ENCODE results near the gene KCNT2.
"Not testable (repeated sequence)": the region's sequence is repeated elsewhere in the genome, so short reads cannot be mapped to it uniquely, and the experiment has no call there.

Gene KCNT2

GRCh38 chr1:196517193-196517592 is 91.0 kb downstream of the KCNT2 start:
- in situ Hi-C loops (cut with MboI; ENCODE audit: low sequenced_read_pairs): no loop called here

GRCh38 chr1:196516373-196516772 is 91.9 kb downstream of the KCNT2 start:
- in situ Hi-C loops (cut with MboI; ENCODE audit: low sequenced_read_pairs): no loop called here

DNA sequence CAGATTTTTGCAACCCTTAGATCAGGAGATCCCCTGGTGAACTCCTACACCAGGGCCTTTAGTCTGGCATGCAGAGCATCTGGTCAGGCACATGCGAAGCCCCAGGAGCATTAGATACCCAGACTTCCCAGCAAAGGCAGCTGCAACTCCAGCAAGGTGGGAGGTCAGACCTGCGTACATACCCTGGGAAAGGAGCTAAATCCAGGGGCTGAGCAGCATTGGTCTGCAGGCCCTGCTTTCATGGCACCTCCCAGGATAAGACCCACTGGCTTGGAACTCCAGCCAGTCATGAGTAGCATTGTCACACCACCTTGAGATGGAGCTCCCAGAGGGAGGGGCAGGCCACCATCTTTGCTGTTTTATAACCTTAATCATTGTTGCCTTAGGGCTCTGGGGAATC is 92.3 kb downstream of the KCNT2 start:
- in situ Hi-C loops (cut with MboI; ENCODE audit: low sequenced_read_pairs): no loop called here

- in situ Hi-C loops (cut with MboI; ENCODE audit: low sequenced_read_pairs): no loop called here
Measured at GRCh38 chr1:196513821-196514220, 94.4 kb downstream of the KCNT2 start.

DNA sequence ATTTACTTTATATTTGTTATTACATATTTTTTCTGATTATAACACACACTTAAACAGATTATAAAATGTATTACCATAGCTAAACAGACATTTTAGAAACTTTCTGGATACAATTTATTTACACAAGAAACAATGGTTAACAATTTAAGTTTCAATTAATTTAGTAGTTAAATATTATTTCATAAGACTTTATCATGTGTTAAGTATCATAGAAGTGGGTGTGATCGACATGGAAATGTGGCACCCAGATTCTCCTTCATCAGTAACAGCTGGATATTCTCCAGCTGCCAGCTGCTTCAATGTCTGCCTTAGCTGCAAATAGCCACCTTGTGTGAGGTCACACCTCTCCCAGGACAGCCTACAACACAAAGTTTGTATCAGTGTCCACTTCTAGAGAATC is 97.8 kb downstream of the KCNT2 start:
- in situ Hi-C loops (cut with MboI; ENCODE audit: low sequenced_read_pairs): no loop called here

DNA sequence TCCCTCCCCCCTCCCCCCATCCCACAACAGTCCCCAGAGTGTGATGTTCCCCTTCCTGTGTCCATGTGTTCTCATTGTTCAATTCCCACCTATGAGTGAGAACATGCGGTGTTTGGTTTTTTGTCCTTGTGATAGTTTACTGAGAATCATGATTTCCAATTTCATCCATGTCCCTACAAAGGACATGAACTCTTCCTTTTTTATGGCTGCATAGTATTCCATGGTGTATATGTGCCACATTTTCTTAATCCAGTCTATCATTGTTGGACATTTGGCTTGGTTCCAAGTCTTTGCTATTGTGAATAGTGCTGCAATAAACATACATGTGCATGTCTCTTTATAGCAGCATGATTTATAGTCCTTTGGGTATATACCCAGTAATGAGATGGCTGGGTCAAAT is 104.0 kb downstream of the KCNT2 start:
- in situ Hi-C loops (cut with MboI; ENCODE audit: low sequenced_read_pairs): not testable (repeated sequence)

DNA sequence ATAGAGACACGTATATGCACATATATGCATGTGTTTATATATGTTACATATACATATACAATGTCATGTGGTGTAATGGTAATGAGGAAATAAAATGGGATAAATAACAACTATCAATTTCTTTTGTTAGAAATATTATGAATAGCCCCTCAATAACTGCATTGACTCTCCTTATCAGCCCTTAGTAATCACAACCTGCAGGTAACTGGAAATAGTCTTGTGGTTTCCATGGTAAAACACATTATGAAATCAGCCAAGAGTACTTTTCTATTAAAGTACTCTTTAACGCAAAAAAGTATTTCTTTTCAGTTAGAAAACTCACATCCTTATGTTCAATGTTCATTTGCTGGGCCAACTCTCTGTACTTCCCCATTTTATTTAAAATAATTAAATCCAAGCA is 105.8 kb downstream of the KCNT2 start:
- in situ Hi-C loops (cut with MboI; ENCODE audit: low sequenced_read_pairs): no loop called here

- in situ Hi-C loops (cut with MboI; ENCODE audit: low sequenced_read_pairs): no loop called here
Measured at GRCh38 chr1:196501760-196502428, 106.3 kb downstream of the KCNT2 start.

GRCh38 chr1:196497817-196498216 is 110.4 kb downstream of the KCNT2 start:
- in situ Hi-C loops (cut with MboI; ENCODE audit: low sequenced_read_pairs): no loop called here

DNA sequence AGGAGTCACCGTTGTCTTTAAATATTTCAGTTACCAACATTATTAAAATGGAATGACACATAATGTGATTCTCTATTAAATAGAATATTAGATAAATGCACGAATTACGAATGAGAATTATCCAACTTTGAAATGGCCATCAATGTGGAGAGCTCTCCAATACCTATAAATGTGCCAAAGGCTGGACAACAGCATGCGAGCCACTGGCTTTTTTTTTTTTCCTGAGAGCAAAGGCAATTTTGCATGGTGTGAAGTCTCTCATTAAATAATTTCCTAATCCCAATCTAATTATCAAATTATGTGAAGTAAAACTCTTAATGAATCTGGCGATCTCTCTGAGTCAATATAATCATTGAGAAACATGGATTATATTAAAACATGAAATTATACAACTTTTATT is 113.5 kb downstream of the KCNT2 start:
- in situ Hi-C loops (cut with MboI; ENCODE audit: low sequenced_read_pairs): no loop called here

DNA sequence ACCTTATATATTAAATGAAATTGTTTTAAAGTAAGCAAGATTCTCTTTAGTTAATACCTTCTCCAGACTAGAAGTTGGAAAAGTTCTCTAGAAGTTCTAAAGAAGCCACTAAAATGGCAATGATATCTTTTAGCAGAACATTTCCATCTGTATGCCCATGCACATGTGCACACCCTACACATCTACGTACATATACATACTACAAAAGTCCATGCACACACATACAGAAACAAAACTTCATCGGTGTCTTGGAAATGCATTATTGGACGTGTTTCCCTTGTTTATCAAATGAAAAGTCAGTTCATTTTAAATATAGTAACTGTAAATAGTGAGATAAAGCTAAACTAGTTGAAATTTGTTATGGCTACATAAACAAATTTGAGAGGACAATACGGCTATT is 114.4 kb downstream of the KCNT2 start:
- in situ Hi-C loops (cut with MboI; ENCODE audit: low sequenced_read_pairs): no loop called here

GRCh38 chr1:196488579-196488978 is 119.7 kb downstream of the KCNT2 start:
- in situ Hi-C loops (cut with MboI; ENCODE audit: low sequenced_read_pairs): no loop called here

DNA sequence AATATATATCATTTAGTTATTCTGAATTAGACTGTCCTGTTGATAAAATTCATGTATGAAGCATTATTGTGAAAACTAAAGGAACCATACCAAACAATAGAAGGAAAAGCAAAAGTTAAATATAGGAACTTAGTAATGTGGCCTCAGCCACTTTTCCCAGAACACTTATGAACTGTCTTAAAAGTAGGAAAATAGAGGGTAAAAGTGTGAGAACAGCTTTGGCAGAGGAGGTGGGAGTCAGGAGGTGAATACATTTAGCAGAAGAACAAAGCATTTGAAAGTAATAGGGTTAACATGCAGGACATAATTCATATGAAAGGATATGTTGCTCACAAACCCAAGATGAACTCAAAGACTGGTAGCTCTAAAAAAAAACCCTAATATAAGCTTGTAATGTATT is 121.9 kb downstream of the KCNT2 start:
- in situ Hi-C loops (cut with MboI; ENCODE audit: low sequenced_read_pairs): no loop called here

DNA sequence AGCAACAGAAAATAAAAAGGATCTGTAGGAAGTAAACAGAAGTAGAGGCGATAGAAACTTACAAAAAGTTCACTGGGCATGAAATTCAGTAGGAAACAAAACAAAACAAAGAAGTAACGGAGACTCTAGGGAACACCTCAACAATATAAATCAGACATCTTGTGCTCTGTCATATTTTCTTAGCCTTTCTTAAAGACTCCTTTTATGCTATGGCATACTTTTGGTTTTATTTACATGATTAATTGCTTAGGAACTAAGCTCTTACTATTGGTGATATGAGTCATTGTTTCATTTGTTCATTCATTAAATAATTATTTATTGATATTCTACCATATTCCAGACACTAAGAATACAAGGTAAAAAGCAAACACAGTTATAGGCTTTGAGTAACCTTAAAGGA is 126.6 kb downstream of the KCNT2 start:
- in situ Hi-C loops (cut with MboI; ENCODE audit: low sequenced_read_pairs): no loop called here

- in situ Hi-C loops (cut with MboI; ENCODE audit: low sequenced_read_pairs): no loop called here
Measured at GRCh38 chr1:196477262-196477661, 131.0 kb downstream of the KCNT2 start.

DNA sequence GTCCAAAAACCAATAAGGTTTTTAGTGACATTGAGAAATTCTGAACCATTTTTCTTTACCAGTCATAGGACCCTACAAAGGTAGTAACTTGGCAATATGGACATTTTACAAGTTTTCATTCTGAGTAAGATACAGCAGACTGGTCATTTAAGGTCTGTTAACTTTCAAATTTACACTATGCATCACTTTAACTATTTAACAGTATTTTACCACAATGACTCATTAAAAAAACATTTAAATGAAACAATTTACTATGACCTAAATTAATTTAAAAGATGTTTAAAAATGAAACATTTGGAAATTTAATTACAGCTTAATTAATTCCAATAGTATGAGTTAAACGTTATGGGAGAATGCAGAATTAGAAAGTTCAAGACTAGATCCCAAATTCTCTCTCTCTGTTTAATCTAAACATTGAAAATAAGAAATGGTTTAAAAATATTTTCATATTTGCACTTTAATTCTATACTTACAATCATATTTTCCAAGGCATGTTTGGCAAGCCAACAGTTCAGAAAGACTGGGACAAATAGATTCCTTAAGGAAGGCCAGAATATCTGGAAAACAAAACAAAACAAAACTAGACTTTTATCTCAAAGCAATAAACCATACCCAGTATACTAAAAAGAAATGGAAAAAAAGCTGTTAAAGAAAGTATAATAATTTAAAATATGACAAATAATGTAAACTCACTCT is 140.9 kb downstream of the KCNT2 start:
- in situ Hi-C loops (cut with MboI; ENCODE audit: low sequenced_read_pairs): no loop called here

DNA sequence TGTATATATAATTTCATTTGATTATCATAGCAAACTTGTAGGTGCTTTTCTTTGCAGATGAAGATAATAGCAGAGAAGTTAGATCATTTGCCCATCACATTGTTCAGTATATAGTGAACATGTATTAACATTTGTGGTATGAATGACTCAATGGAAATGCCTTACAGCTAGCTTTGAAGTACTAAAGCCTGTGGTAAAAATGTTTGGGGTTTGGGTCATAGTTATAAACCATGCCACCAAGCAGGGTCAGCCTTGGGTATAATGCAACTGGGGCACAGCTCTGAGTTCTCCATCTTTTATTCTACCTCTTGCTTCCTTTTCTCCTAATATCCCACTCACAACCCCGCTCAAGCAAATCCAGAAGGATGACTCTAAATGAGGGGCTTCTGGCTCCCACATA is 141.6 kb downstream of the KCNT2 start:
- in situ Hi-C loops (cut with MboI; ENCODE audit: low sequenced_read_pairs): no loop called here

- in situ Hi-C loops (cut with MboI; ENCODE audit: low sequenced_read_pairs): no loop called here
Measured at GRCh38 chr1:196466166-196466565, 142.1 kb downstream of the KCNT2 start.

DNA sequence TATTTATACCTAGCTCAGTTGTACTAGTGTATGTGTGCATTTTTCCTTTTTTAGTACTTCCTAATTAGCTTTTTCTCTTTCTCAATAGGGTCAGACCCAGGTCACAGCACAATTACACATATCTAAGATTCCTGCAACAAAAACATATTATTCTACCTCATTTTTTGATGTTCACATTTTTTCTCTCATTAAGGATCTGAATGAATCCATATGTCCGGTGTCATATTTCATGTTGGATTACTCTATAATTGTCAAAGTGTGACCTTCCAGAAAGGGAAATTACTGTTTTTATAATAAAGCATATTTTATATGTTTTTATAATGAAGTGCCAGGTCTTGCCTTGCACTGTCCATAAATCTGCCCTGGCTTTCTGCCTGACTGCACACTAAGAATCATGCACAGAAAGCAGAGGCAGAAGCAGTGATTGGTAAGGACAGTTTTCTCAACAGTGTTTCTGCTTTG is 143.7 kb downstream of the KCNT2 start:
- in situ Hi-C loops (cut with MboI; ENCODE audit: low sequenced_read_pairs): no loop called here

- in situ Hi-C loops (cut with MboI; ENCODE audit: low sequenced_read_pairs): no loop called here
Measured at GRCh38 chr1:196462086-196462485, 146.2 kb downstream of the KCNT2 start.

DNA sequence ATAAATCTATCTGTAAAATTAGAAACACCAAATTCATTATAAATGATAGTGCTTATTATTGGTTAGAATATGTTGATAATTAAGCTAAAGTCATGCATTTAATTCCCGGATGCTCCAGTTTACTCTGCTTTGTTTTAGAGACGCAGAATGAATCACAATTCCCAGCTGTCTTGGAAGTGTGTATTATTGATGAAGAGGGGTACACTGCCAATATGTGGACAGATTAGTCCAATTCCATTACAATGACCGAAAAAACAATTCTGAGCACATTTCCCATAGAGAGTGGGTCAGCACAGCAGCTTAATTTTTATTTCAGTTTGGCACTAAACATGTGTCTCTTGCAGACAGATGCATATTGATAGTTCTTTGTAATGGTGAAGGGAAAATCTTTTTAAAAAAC is 146.7 kb downstream of the KCNT2 start:
- in situ Hi-C loops (cut with MboI; ENCODE audit: low sequenced_read_pairs): no loop called here

- in situ Hi-C loops (cut with MboI; ENCODE audit: low sequenced_read_pairs): no loop called here
Measured at GRCh38 chr1:196459383-196459782, 148.9 kb downstream of the KCNT2 start.

DNA sequence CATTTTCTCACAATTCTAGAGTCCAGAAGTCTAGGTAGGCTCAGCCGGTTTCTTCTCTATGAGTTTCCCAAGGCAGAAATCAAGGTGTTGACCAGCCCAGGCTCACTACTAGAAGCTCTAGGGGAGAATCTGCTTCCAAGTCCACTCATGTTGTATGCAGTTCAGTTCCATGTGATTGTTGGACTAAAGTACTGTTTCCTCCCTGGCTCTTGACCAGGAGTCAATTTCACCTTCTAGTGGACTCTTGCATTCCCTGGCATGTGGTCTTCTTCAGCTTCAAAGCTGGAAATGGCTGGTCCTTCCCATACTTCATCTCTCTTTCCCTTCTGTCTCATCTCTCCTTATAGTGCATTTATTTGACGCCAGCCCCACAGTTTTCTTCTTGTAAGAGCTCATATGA is 153.4 kb downstream of the KCNT2 start:
- in situ Hi-C loops (cut with MboI; ENCODE audit: low sequenced_read_pairs): no loop called here

Measured in HL-60/S4 treated with phorbol 12-myristate 13-acetate at 8.2 ng/mL for 4 days and 3 days (cell line).